GM19395 (cell line): ENCODE measurements around the gene CRYZ.
"Not testable (repeated sequence)": the region's sequence is repeated elsewhere in the genome, so short reads cannot be mapped to it uniquely, and the experiment has no call there.

ENCODE experiments used
- ATAC-seq: cut with Tn5 transposase; IDR thresholded peaks from one replicate; pipeline ENCODE4 v1.9.1; 2021; ENCODE audit warnings: mild to moderate bottlenecking, moderate library complexity; ENCODE audit not compliant: unreplicated experiment

CRYZ gene, protein sequence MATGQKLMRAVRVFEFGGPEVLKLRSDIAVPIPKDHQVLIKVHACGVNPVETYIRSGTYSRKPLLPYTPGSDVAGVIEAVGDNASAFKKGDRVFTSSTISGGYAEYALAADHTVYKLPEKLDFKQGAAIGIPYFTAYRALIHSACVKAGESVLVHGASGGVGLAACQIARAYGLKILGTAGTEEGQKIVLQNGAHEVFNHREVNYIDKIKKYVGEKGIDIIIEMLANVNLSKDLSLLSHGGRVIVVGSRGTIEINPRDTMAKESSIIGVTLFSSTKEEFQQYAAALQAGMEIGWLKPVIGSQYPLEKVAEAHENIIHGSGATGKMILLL

DNA sequence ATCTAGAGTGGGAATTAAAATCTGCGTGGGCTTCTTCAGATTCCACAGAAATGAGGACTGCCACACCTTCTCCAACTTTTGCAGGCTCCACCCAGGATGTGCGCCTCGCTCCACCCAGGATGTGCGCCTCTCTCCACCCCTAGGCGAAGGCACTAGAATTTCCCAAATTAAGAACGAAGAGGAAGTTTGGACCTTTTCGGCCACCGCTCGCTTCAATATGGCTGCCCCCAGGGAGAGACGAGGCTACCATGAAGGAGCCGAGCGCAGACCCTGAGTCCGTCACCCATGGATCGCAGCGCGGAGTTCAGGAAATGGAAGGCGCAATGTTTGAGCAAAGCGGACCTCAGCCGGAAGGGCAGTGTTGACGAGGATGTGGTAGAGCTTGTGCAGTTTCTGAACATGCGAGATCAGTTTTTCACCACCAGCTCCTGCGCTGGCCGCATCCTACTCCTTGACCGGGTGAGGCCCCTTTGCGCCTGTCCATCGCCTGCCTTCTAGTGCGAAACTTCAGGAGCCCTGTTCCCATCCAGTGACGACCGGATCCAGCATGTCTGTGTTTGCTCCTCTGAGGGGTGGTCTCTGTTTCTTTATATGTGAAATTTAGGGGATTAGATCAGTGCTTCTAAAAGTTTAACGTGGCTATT is at the start of gene CRYZ, which contains the start of gene TYW3:
CRYZ (minus strand) TSS at position 91 of the 644 bp plus-strand sequence. CDS start 8,229 bp downstream, outside the sequence.
TYW3 (plus strand) TSS at position 193 of the 644 bp plus-strand sequence; CDS start at position 286, 93 bp downstream.
- peak; percentile 69 for ATAC-seq

GRCh38 chr1:74780594-74780993 is 47.7 kb upstream of the CRYZ start:
- no peak for ATAC-seq

DNA sequence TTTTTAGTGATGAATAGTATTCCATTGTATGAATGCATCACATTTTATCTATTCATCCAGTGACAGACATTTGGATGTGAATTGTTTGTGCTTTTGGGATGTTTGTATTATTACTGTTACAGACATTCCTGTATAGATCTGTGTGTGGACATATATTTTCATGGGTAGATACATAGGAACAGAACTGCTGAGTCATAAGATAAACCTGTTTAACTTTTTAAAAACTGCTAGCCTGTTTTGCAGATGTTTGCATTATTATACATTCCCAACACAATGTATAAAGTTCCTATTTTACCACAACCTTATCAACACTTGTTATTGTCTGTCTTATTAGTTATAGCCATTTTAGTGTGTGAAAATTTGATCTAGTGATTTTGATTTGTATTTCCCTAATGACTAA is 46.9 kb upstream of the CRYZ start:
- no peak for ATAC-seq

DNA sequence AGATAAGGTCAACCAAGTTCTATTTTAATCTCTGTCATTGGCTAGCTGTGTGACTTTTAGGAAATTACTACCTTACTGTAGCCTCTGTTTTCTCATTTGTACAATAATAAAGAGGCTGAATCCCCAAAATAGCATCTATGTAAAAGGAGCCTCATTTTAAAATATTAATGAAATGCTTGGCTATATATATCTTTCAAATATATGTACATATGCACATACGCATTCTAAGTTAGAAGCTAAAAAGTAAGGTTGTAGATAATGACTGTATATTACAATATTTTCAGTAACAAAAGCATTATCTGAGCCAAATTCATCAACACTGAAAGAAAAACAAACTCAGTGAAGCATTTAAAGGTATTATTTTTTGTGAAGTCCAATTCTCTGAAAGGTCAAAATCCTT is 44.7 kb upstream of the CRYZ start:
- no peak for ATAC-seq

- no peak for ATAC-seq
Observed at GRCh38 chr1:74775735-74776134, 42.9 kb upstream of the CRYZ start.

- ATAC-seq = no peak
Observed at GRCh38 chr1:74773582-74773981, 40.7 kb upstream of the CRYZ start.

GRCh38 chr1:74772945-74773344 is 40.1 kb upstream of the CRYZ start:
- ATAC-seq = no peak

- ATAC-seq = peak; percentile 71
Observed at GRCh38 chr1:74771913-74772515, 39.2 kb upstream of the CRYZ start.

DNA sequence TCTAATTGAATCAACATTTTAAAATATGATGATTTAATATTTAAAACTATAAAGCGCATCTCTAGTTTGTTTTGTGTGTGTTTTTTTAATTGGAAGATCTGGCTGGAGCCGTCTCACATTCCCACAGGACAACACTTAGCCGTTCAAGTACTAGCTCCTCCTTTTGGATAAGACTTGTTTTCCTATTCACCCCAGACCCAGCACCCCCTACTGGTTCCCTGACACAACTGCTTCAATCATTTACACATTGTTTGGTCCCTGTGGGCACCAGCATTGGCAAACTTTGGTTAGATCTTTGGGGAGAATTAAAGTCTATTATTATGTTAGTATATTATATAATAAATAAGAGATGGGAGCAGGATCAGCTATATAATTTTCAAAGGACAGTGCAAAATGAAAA is 34.6 kb upstream of the CRYZ start:
- no peak for ATAC-seq

GRCh38 chr1:74766579-74766978 is 33.7 kb upstream of the CRYZ start:
- no peak for ATAC-seq

- no peak for ATAC-seq
Observed at GRCh38 chr1:74763807-74764206, 31.0 kb upstream of the CRYZ start.

DNA sequence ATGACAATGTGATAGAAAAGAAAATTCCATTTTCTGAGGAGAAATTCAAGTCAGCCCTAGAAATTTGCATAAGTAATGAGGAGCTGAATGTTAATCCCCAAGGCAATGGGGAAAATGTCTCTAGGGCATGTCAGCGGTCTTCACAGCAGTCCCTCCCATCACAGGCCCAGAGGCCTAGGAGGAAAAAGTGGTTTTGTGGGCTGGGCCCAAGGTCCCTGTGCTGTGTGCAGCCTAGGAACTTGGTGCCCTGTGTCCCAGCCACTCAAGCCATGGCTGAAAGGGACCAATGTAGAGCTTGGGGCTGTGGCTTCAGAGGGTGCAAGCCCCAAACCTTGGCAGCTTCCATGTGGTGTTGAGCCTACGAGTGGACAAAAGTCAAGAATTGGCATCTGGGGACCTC is 23.8 kb upstream of the CRYZ start:
- not testable (repeated sequence) for ATAC-seq

GRCh38 chr1:74755475-74755874 is 22.6 kb upstream of the CRYZ start:
- ATAC-seq = no peak

- no peak for ATAC-seq
Observed at GRCh38 chr1:74753104-74753503, 20.3 kb upstream of the CRYZ start.

DNA sequence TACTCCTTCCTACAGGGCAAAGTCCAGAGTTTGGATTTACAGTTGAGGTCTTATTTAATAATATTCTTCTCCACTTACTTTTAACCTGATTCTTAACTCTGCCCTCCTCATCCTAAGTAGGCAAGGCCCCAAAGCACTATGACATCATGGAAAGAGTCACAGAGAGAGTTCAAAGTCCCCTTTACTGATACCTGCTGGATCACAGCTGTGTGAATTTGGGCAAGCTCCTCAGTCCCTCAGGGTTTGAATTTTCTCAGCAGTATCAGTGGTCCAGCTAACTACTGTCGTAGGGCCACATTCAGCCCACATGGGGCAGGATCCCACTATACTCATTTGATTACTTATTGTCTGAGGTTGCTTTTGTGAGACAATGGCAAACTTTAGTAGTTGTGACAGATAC is 16.1 kb upstream of the CRYZ start:
- ATAC-seq = no peak

GRCh38 chr1:74745247-74745646 is 12.4 kb upstream of the CRYZ start:
- ATAC-seq = not testable (repeated sequence)

GRCh38 chr1:74740307-74740980 is 7.6 kb upstream of the CRYZ start:
- not testable (repeated sequence) for ATAC-seq

DNA sequence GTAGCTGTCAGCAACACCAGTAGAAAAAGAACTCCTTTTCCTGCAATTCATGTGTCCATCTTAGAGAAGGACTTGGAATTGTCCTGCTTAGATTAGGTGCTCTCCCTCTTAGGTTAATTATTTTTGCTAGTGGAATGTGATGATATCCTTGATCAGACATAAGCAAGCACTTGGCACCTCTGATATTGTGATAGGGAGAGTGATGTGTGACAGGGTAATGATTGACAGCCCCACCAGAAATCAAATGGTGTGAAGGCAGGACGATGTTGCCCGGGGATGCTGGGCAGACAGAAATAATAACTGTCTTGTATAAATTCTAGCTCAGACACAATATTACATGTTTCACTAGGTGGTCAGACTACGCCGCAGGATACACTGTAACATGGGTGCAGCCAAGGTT is 4.5 kb upstream of the CRYZ start:
- no peak for ATAC-seq

- peak; percentile 59 for ATAC-seq
Observed at GRCh38 chr1:74733604-74734484, 994 bp upstream of the CRYZ start.
